Ascending aorta (tissue), 2 donors: ENCODE data around the gene ADORA1. TPM values are rescaled to one million over a fixed set of nuclear protein-coding genes. Genes with fewer than 3 reads are reported as not detected.

ENCODE experiments used
- DNase-seq, 2 donors: peaks; one replicate each; pipeline ENCODE4 v3.0.0-alpha.2; 2019; ENCODE audit warnings: low spot score in 2 of 2
- H3K27ac ChIP-seq, 2 donors: fragments of 200-600 bp; sonication (generic); one replicate each; pipeline ENCODE4 v1.5.1; 2016 to 2017; ENCODE audit warnings: mild to moderate bottlenecking in 1 of 2
- H3K27me3 ChIP-seq: fragments of 200-600 bp; sonication (generic); one replicate; pipeline ENCODE4 v1.5.1; 2017
- H3K36me3 ChIP-seq, 2 donors: fragments of 200-600 bp; sonication (generic); one replicate each; pipeline ENCODE4 v1.5.1; 2016
- H3K4me1 ChIP-seq, 2 donors: fragments of 200-600 bp; sonication (generic); one replicate each; pipeline ENCODE4 v1.5.1; 2016 to 2017; ENCODE audit warnings: mild to moderate bottlenecking in 1 of 2
- H3K4me3 ChIP-seq, 2 donors: fragments of 200-600 bp; sonication (generic); one replicate each; pipeline ENCODE4 v1.5.1; 2016 to 2017; ENCODE audit warnings: mild to moderate bottlenecking in 1 of 2
- H3K9me3 ChIP-seq, 2 donors: fragments of 200-600 bp; sonication (generic); one replicate each; pipeline ENCODE4 v1.5.1; 2016
- intact Hi-C: fragments of 100-400 bp; cut with DNase I; formaldehyde crosslinking; loops from one replicate; pipeline ENCODE4 v1.15.1; 2023
- total RNA-seq: library from RNA; depleted of rRNA; stranded (reverse); fragments of >200 nt; gene quantifications from one replicate; pipeline ENCODE4 v1.1.0, GENCODE V29; 2016
- TF ChIP-seq, protein P1 (sequence below), 3 experiments: fragments of 200-600 bp in 2 of 3; fragments of 450-650 bp in 1 of 3; sonication (generic) in 2 of 3; IDR thresholded peaks; one replicate each; pipeline ENCODE4 v1.5.1; 2016 to 2019; ENCODE audit warnings: antibody characterized with exemption in 3 of 3, mild to moderate bottlenecking in 1 of 3, moderate library complexity in 1 of 3

ADORA1 gene
- total RNA-seq, 1 donor from 2014 or later = 2.0 TPM

DNA sequence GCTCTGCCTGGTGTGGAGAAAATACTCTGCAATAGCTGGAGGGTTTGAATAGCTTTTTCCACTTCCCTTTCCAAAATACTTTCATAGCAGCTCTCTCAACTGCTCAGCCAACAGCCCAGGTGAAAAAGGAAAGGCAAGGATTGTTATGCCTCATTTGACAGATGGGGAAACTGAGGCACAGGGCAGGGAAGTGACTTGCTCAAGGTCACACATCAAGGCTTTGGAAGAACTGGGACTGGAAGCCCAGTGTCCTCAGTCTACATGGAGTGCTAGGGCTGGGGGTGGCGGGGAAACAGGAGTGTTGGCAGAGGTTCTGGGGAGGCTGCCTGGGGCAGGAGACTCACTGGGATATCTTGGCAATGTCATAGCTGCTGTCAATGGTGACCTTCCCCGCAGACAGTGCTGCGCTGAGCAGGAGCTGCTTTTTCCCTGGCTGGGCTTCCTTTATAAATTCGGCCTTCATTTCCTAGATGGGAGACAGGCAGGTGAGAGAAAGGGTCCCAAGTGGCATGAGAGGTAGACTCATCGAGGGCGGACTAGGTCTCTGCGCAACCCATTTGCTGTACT lies 54.9 kb downstream of the ADORA1 start:
- no peaks in the 10 kb centered on the region for H3K4me1 ChIP-seq
- no peaks in the 10 kb centered on the region for H3K27me3 ChIP-seq
- H3K36me3 ChIP-seq = no peaks in the 10 kb centered on the region
- intact Hi-C loops = no loop called here
- TF ChIP-seq, protein P1, sequence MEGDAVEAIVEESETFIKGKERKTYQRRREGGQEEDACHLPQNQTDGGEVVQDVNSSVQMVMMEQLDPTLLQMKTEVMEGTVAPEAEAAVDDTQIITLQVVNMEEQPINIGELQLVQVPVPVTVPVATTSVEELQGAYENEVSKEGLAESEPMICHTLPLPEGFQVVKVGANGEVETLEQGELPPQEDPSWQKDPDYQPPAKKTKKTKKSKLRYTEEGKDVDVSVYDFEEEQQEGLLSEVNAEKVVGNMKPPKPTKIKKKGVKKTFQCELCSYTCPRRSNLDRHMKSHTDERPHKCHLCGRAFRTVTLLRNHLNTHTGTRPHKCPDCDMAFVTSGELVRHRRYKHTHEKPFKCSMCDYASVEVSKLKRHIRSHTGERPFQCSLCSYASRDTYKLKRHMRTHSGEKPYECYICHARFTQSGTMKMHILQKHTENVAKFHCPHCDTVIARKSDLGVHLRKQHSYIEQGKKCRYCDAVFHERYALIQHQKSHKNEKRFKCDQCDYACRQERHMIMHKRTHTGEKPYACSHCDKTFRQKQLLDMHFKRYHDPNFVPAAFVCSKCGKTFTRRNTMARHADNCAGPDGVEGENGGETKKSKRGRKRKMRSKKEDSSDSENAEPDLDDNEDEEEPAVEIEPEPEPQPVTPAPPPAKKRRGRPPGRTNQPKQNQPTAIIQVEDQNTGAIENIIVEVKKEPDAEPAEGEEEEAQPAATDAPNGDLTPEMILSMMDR (IDR thresholded peaks at IDR 0.05) = no peak
- no peaks in the 10 kb centered on the region for H3K9me3 ChIP-seq
- H3K27ac ChIP-seq = no peak overlapping the region
- no peak for DNase-seq
- no peak overlapping the region for H3K4me3 ChIP-seq

DNA sequence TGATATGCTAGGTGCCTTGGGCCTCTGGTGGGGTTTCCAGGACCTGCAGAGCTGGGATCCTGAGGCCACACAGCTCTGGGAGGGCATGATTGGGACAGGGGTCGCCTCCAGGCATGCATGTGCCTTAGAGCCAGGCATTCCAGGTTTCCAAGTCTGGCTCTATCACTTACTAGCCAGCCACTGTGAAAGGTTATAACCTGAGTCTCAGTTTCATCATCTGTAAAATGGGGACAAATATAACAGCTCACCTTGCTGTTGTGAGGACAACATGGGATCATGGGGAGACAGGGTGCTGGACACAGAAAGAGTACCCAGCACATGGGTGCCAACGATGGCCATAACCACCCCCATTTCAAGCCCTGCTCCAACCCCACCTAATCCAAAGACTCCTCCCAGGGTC lies 56.3 kb downstream of the ADORA1 start:
- no peak for DNase-seq
- no peak overlapping the region for H3K27ac ChIP-seq
- no peak overlapping the region for H3K4me3 ChIP-seq
- no peaks in the 10 kb centered on the region for H3K36me3 ChIP-seq
- intact Hi-C loops = no loop called here
- no peaks in the 10 kb centered on the region for H3K4me1 ChIP-seq
- H3K9me3 ChIP-seq = no peaks in the 10 kb centered on the region
- no peaks in the 10 kb centered on the region for H3K27me3 ChIP-seq
- TF ChIP-seq, protein P1 (IDR thresholded peaks at IDR 0.05) = no peak

DNA sequence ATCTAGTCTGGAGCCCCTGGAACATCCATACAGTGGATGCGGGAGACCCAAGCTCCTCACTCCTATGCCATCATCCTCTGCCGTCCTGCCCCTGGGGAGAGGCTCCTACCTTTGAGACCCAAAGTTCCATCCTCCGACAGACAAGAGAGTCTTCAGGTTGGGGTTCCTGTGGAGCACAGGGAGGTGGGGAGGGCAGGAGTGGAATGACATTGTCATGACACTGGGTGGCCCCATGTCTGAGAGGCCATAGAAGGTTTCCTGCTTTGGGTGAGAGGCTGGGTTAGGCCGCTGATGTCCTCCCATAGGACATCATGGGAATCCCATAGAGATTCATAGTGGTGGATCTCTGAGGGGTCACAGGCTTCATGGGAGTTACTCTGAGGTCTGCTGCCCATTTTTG lies 56.9 kb downstream of the ADORA1 start:
- no peaks in the 10 kb centered on the region for H3K9me3 ChIP-seq
- DNase-seq = no peak
- TF ChIP-seq, protein P1 (IDR thresholded peaks at IDR 0.05) = no peak
- no peaks in the 10 kb centered on the region for H3K27me3 ChIP-seq
- intact Hi-C loops = no loop called here
- H3K4me1 ChIP-seq = no peaks in the 10 kb centered on the region
- no peak overlapping the region for H3K4me3 ChIP-seq
- no peak overlapping the region for H3K27ac ChIP-seq
- H3K36me3 ChIP-seq = no peaks in the 10 kb centered on the region

DNA sequence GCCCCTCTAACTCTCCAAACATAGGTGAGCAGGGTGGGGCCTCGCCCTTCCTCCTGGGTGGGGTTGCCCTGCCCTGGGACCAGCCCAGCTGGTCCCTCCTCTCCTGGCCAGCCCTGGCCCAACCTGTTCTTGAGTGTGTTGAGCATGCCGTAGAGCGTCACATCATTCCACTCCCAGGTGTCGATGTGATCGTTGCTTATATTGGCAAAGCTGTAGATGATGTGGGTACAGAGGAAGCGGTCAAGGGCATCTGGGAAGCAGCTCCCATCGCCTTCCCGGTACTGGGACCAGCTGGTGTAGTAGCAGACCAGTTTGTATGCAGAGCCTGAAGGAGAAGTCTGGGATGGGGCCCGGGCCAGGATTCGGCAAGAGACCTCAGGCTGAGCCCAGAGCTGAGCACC lies 57.5 kb downstream of the ADORA1 start:
- Histone ChIP-seq H3K27me3 (no peaks in the 10 kb centered on the region), H3K27ac (no peak overlapping the region), H3K36me3 (no peaks in the 10 kb centered on the region), H3K4me1 (no peaks in the 10 kb centered on the region), H3K9me3 (no peaks in the 10 kb centered on the region), H3K4me3 (no peak overlapping the region)
- DNase-seq = no peak
- TF ChIP-seq, protein P1 (IDR thresholded peaks at IDR 0.05) = no peak
- intact Hi-C loops = no loop called here

DNA sequence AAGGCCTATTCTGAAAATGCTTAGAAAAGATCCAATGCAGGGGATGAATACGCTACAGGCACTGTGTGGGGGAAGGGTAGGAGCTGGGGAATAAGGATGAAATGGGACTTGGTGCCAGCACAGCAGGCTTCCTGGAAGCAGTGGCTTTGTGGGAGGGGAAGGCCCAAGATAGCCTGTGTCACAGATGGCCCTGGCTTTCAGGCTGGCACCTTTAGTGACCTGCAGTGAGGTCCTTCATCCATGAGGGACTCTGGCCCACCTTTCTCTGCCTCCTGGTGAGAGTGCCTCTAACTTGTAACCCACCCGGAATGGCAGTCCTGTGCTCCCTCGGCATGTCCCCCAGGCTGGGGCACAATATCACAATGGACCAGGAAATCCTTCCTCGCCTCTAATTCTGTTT lies 58.1 kb downstream of the ADORA1 start:
- no peaks in the 10 kb centered on the region for H3K4me1 ChIP-seq
- TF ChIP-seq, protein P1 (IDR thresholded peaks at IDR 0.05) = no peak
- intact Hi-C loops = no loop called here
- H3K27me3 ChIP-seq = no peaks in the 10 kb centered on the region
- H3K36me3 ChIP-seq = no peaks in the 10 kb centered on the region
- no peaks in the 10 kb centered on the region for H3K9me3 ChIP-seq
- DNase-seq = no peak
- H3K27ac ChIP-seq = no peak overlapping the region
- H3K4me3 ChIP-seq = no peak overlapping the region

DNA sequence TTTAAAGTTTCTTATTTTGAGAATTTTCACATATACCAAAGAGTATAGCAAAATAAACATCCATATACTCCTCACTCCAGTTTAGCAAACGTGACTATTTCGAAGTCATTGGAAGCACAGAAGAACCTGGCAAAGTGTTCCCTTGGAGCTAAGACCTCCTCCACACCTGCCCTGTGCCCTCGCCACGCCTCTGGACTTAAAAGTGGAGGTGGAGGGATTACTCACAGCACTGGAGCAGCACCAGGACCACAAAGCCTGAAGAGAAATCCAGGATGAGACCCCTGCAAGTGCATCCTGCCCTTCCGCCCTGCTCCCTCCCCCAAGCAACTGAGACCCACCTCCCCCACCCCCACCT lies 58.5 kb downstream of the ADORA1 start:
- H3K36me3 ChIP-seq = no peaks in the 10 kb centered on the region
- no peak for DNase-seq
- TF ChIP-seq, protein P1 (IDR thresholded peaks at IDR 0.05) = no peak
- H3K27me3 ChIP-seq = no peaks in the 10 kb centered on the region
- no peaks in the 10 kb centered on the region for H3K9me3 ChIP-seq
- no peak overlapping the region for H3K4me3 ChIP-seq
- H3K27ac ChIP-seq = no peak overlapping the region
- no peaks in the 10 kb centered on the region for H3K4me1 ChIP-seq
- intact Hi-C loops = no loop called here
